ENCODE measurements around the gene POU2AF2. TPM values are rescaled to one million over a fixed set of nuclear protein-coding genes. Genes with fewer than 3 reads are reported as not detected.
A peak's percentile ranks its signal among the peaks of the same experiment; 100 is the strongest.

Gene POU2AF2
- total RNA-seq, 1 experiment from 2014 or later, result not detected

GRCh38 chr11:111299101-111300026 lies 53.8 kb downstream of the POU2AF2 start:
- DNase-seq, result peak; percentile 66
- H2BK5ac ChIP-seq (ENCODE audit: insufficient read length, low read length), result no peak overlapping the region
- Mint-ChIP-seq H3K27ac (no peak overlapping the region), H3K4me3 (peak overlapping the region; percentile 70 to 82), H3K9me3 (no peaks in the 10 kb centered on the region), H3K4me1 (peaks cover 24 to 41% of the 10 kb centered on the region in 2 experiments), H3K27me3 (ENCODE audit: low read depth) (peaks cover 49% of the 10 kb centered on the region), H3K36me3 (ENCODE audit: insufficient read depth in 1 of 3, low read depth in 3 of 3) (no peaks in the 10 kb centered on the region; a peak in 1 of 7 replicates)
- H4K91ac ChIP-seq (ENCODE audit: insufficient read length, low read depth, low read length), result no peak overlapping the region
- H2BK20ac ChIP-seq (ENCODE audit: low read depth, low read length, poor library complexity, severe bottlenecking), result no peak overlapping the region
- H2AFZ ChIP-seq (ENCODE audit: low read length), result no peak overlapping the region
- no CpG with 5 or more reads among the region's 77 CpGs for WGBS (ENCODE audit: extremely low coverage, insufficient read length, low lambda C conversion rate)
- no peak overlapping the region for H4K8ac ChIP-seq (replicated peaks; ENCODE audit: insufficient read length, low read depth, low read length)
- H4K5ac ChIP-seq (ENCODE audit: insufficient read length, low read depth, low read length), result no peak overlapping the region
- peaks cover 6% of the 10 kb centered on the region; the same call in 1 of the 2 replicates for H3K4me1 ChIP-seq (ENCODE audit: insufficient read depth, low read length)
- no peak overlapping the region for H2BK12ac ChIP-seq (ENCODE audit: insufficient read length, low read depth, low read length)
- no peak overlapping the region for H3K4ac ChIP-seq (ENCODE audit: low read depth, low read length)
- peak overlapping the region; percentile 45 for H3K4me2 ChIP-seq (ENCODE audit: insufficient read depth, insufficient read length, low read length)
- H2AK5ac ChIP-seq (ENCODE audit: insufficient read length, low read length), result no peak overlapping the region
- no peak overlapping the region for H3K23ac ChIP-seq (ENCODE audit: insufficient read length, low read depth, low read length)
- H3K9ac ChIP-seq (ENCODE audit: extremely low read depth, insufficient read length, low read length), result no peak overlapping the region
- H3K14ac ChIP-seq (ENCODE audit: insufficient read depth, low read length), result peak overlapping the region; percentile 74
- H3K18ac ChIP-seq (ENCODE audit: insufficient read length, low read depth, low read length), result peak overlapping the region; percentile 70
- peaks cover 15% of the 10 kb centered on the region for H3K23me2 ChIP-seq (ENCODE audit: insufficient read length, low read depth, low read length, poor library complexity, severe bottlenecking)
- peak; percentile 61 for TF ChIP-seq CTCF (conservative IDR thresholded peaks at IDR 0.05)
- no peaks in the 10 kb centered on the region; the same call in 1 of the 2 replicates for H3K27me3 ChIP-seq (ENCODE audit: insufficient read depth, low read length)
- H3K56ac ChIP-seq (ENCODE audit: insufficient read length, low read depth, low read length), result no peak overlapping the region
- H3T11ph ChIP-seq (ENCODE audit: low read length), result no peak overlapping the region
- no peaks in the 10 kb centered on the region for H3K79me2 ChIP-seq (ENCODE audit: insufficient read depth, low read length)
- no peaks in the 10 kb centered on the region for H4K20me1 ChIP-seq (ENCODE audit: control insufficient read depth, insufficient read depth, insufficient read length)
- H2BK120ac ChIP-seq (ENCODE audit: low read depth, low read length, poor library complexity, severe bottlenecking), result no peak overlapping the region
- H3K79me1 ChIP-seq (ENCODE audit: insufficient read depth, low read depth, low read length, poor library complexity, severe bottlenecking), result no peaks in the 10 kb centered on the region
- no peak overlapping the region for H2BK15ac ChIP-seq (ENCODE audit: low read depth, low read length)
- no peaks in the 10 kb centered on the region for H3K9me3 ChIP-seq (ENCODE audit: control insufficient read depth, low read depth, low read length)
- no peak overlapping the region for H3K27ac ChIP-seq (ENCODE audit: insufficient read length, low read depth, low read length)

Data from H9 (cell line).